ENCODE data around the gene DCAF8.

DNA sequence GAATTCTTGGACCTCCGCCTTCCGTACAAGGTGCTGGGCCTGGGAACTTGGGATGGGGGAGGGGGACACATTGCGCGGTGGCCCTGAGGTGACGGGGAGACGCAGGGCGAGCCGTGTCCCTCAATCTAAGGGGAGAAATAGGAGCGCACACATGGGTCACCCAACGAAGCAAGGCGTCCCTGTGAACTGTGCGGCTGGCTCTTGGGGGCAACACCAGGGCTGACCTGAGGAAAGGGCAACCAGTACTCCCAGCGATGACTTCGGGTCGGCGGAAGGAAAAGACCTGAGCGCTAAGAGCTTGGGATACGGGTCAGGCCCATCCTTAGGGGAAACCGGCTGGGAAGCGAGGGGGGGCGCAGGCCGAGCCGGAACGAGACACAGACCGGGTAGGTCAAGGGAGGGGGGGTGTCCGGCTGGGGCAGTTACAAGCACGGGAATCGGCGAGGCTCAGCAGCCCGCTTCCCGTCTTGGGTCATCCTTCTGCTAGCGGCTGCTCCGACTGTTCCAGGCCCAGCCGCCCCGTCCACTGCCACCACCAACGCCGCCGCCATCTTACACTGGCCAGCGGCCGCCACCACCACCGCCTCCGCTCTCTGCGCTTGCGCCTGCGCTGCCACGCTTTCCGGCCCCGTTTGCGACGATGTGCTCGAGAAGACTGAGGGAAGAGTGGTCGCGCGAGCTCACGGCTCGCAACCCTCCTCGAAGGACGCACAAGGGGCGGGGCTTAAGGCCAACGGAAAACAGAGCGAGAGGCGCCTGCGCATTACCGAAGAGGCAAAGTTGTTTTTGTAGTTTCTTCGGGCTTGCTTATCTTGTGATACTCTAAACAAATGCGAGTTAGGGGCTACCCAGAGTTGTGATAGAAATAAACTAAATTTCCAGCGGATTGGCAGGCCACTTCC lies at the start of gene DCAF8:
- peak; percentile 99 for TF ChIP-seq POLR2A (IDR thresholded peaks at IDR 0.05)
- TF ChIP-seq, protein P1, sequence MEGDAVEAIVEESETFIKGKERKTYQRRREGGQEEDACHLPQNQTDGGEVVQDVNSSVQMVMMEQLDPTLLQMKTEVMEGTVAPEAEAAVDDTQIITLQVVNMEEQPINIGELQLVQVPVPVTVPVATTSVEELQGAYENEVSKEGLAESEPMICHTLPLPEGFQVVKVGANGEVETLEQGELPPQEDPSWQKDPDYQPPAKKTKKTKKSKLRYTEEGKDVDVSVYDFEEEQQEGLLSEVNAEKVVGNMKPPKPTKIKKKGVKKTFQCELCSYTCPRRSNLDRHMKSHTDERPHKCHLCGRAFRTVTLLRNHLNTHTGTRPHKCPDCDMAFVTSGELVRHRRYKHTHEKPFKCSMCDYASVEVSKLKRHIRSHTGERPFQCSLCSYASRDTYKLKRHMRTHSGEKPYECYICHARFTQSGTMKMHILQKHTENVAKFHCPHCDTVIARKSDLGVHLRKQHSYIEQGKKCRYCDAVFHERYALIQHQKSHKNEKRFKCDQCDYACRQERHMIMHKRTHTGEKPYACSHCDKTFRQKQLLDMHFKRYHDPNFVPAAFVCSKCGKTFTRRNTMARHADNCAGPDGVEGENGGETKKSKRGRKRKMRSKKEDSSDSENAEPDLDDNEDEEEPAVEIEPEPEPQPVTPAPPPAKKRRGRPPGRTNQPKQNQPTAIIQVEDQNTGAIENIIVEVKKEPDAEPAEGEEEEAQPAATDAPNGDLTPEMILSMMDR (IDR thresholded peaks at IDR 0.05), result peak in 2 of 4 experiments; percentile 5 to 17

Data from prostate gland (tissue), 2 donors.